ENCODE results near the gene ACSF3. TPM values are rescaled to one million over a fixed set of nuclear protein-coding genes. Genes with fewer than 3 reads are reported as not detected.

Gene ACSF3
- total and polyA plus RNA-seq, 2 donors (not counting 1 experiment from before 2014, with no cell fraction given), result 9.2 to 23.1 TPM

- Histone ChIP-seq H3K27me3 (ENCODE audit: control insufficient read depth, insufficient read depth, low read length) (no peaks in the 10 kb centered on the region), H3K9ac (ENCODE audit: insufficient read depth, low read length) (no peak overlapping the region), H3K36me3 (ENCODE audit: control insufficient read depth, insufficient read depth, low read length) (peaks cover 7% of the 10 kb centered on the region), H3K4me1 (ENCODE audit: control insufficient read depth, extremely low read depth, insufficient read depth, low read length) (no peaks in the 10 kb centered on the region), H3K79me2 (ENCODE audit: control insufficient read depth, insufficient read depth, low read length) (no peaks in the 10 kb centered on the region), H4K20me1 (ENCODE audit: control insufficient read depth, extremely low read depth, insufficient read depth, low read length) (no peaks in the 10 kb centered on the region), H2AFZ (ENCODE audit: low read length) (no peak overlapping the region), H3K4me3 (replicated peaks in 1 of 4; ENCODE audit: control extremely low read depth in 1 of 4, insufficient read depth in 1 of 4, low read depth in 3 of 4, low read length in 4 of 4) (no peak overlapping the region), H3K4me2 (ENCODE audit: extremely low read depth, insufficient read depth, low read length) (no peak overlapping the region), H3K9me3 (ENCODE audit: control insufficient read depth, insufficient read depth, low read depth, low read length) (no peaks in the 10 kb centered on the region), H3K27ac (ENCODE audit: insufficient read depth, low read length) (no peak overlapping the region)
- no peak for DNase-seq (ENCODE audit: low read depth in 2 of 2)
- no peak for TF ChIP-seq CTCF (conservative IDR thresholded peaks at IDR 0.05 in 1 of 2, IDR thresholded peaks at IDR 0.05 in 1 of 2; ENCODE audit: low read depth in 1 of 2, low read length in 2 of 2)
- TF ChIP-seq EZH2 (IDR thresholded peaks at IDR 0.05; ENCODE audit: low read length, missing control alignments), result no peak
These were observed 41.5 kb downstream of the ACSF3 start for GRCh38 chr16:89135166-89135565.

GRCh38 chr16:89135971-89136765 lies 42.5 kb downstream of the ACSF3 start:
- Histone ChIP-seq H3K9ac (ENCODE audit: insufficient read depth, low read length) (no peak overlapping the region), H3K27ac (ENCODE audit: insufficient read depth, low read length) (no peak overlapping the region), H3K9me3 (ENCODE audit: control insufficient read depth, insufficient read depth, low read depth, low read length) (no peaks in the 10 kb centered on the region), H3K4me3 (replicated peaks in 1 of 4; ENCODE audit: control extremely low read depth in 1 of 4, insufficient read depth in 1 of 4, low read depth in 3 of 4, low read length in 4 of 4) (no peak overlapping the region), H3K79me2 (ENCODE audit: control insufficient read depth, insufficient read depth, low read length) (no peaks in the 10 kb centered on the region), H3K4me1 (ENCODE audit: control insufficient read depth, extremely low read depth, insufficient read depth, low read length) (no peaks in the 10 kb centered on the region), H3K36me3 (ENCODE audit: control insufficient read depth, insufficient read depth, low read length) (peaks cover 7% of the 10 kb centered on the region), H2AFZ (ENCODE audit: low read length) (no peak overlapping the region), H3K27me3 (ENCODE audit: control insufficient read depth, insufficient read depth, low read length) (no peaks in the 10 kb centered on the region), H4K20me1 (ENCODE audit: control insufficient read depth, extremely low read depth, insufficient read depth, low read length) (no peaks in the 10 kb centered on the region), H3K4me2 (ENCODE audit: extremely low read depth, insufficient read depth, low read length) (no peak overlapping the region)
- DNase-seq (ENCODE audit: low read depth in 2 of 2), result no peak
- no peak for TF ChIP-seq CTCF (conservative IDR thresholded peaks at IDR 0.05 in 1 of 2, IDR thresholded peaks at IDR 0.05 in 1 of 2; ENCODE audit: low read depth in 1 of 2, low read length in 2 of 2)
- TF ChIP-seq EZH2 (IDR thresholded peaks at IDR 0.05; ENCODE audit: low read length, missing control alignments), result no peak

- DNase-seq (ENCODE audit: low read depth in 2 of 2), result no peak
- Histone ChIP-seq H3K79me2 (ENCODE audit: control insufficient read depth, insufficient read depth, low read length) (no peaks in the 10 kb centered on the region), H3K4me2 (ENCODE audit: extremely low read depth, insufficient read depth, low read length) (no peak overlapping the region), H3K4me1 (ENCODE audit: control insufficient read depth, extremely low read depth, insufficient read depth, low read length) (no peaks in the 10 kb centered on the region), H4K20me1 (ENCODE audit: control insufficient read depth, extremely low read depth, insufficient read depth, low read length) (no peaks in the 10 kb centered on the region), H3K9ac (ENCODE audit: insufficient read depth, low read length) (no peak overlapping the region), H2AFZ (ENCODE audit: low read length) (no peak overlapping the region), H3K27me3 (ENCODE audit: control insufficient read depth, insufficient read depth, low read length) (no peaks in the 10 kb centered on the region), H3K27ac (ENCODE audit: insufficient read depth, low read length) (no peak overlapping the region), H3K36me3 (ENCODE audit: control insufficient read depth, insufficient read depth, low read length) (peaks cover 10% of the 10 kb centered on the region), H3K9me3 (ENCODE audit: control insufficient read depth, insufficient read depth, low read depth, low read length) (no peaks in the 10 kb centered on the region), H3K4me3 (replicated peaks in 1 of 4; ENCODE audit: control extremely low read depth in 1 of 4, insufficient read depth in 1 of 4, low read depth in 3 of 4, low read length in 4 of 4) (no peak overlapping the region)
- TF ChIP-seq CTCF (conservative IDR thresholded peaks at IDR 0.05 in 1 of 2, IDR thresholded peaks at IDR 0.05 in 1 of 2; ENCODE audit: low read depth in 1 of 2, low read length in 2 of 2) (no peak), EZH2 (IDR thresholded peaks at IDR 0.05; ENCODE audit: low read length, missing control alignments) (no peak)
These were observed 43.3 kb downstream of the ACSF3 start for GRCh38 chr16:89136931-89137330.

Data from fibroblast of lung (primary cell).